Breast epithelium (tissue), 3 donors: ENCODE data around the gene NUDT1.

Experiments
- POLR2A ChIP-seq: fragments of 450-650 bp; IDR thresholded peaks from one replicate; pipeline ENCODE4 v1.6.1; 2016; ENCODE audit warnings: antibody characterized with exemption, mild to moderate bottlenecking, moderate library complexity
- TF ChIP-seq, protein P1 (sequence below), 3 donors: fragments of 450-650 bp; IDR thresholded peaks; one replicate each; pipeline ENCODE4 v1.5.1; 2016 to 2017; ENCODE audit warnings: antibody characterized with exemption in 3 of 3, mild to moderate bottlenecking in 3 of 3, moderate library complexity in 3 of 3

DNA sequence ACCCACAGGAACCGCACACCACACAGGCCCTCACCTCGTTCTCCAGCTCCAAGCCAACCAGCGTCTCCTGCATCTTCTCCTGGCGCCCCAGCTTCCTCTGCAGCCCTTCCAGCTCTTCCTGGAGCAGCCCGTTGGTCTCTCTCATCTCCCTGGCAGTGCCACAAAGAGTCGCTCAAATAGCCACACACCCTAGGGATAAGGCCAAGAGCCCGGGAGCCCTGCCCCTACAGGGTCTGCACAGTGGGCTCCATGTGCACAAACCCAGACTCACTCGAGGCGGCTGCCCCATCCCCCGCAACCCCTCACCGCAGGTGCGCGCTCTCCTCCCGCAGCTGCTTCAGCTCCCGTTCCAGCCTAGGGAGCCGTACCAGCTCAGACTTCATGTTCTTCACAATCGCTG lies 26.2 kb upstream of the NUDT1 start:
- TF ChIP-seq, protein P1, sequence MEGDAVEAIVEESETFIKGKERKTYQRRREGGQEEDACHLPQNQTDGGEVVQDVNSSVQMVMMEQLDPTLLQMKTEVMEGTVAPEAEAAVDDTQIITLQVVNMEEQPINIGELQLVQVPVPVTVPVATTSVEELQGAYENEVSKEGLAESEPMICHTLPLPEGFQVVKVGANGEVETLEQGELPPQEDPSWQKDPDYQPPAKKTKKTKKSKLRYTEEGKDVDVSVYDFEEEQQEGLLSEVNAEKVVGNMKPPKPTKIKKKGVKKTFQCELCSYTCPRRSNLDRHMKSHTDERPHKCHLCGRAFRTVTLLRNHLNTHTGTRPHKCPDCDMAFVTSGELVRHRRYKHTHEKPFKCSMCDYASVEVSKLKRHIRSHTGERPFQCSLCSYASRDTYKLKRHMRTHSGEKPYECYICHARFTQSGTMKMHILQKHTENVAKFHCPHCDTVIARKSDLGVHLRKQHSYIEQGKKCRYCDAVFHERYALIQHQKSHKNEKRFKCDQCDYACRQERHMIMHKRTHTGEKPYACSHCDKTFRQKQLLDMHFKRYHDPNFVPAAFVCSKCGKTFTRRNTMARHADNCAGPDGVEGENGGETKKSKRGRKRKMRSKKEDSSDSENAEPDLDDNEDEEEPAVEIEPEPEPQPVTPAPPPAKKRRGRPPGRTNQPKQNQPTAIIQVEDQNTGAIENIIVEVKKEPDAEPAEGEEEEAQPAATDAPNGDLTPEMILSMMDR (IDR thresholded peaks at IDR 0.05) = no peak
- no peak for TF ChIP-seq POLR2A
